EL (cell line): ENCODE results near the gene PCDHB7.
A peak's percentile ranks its signal among the peaks of the same experiment; 100 is the strongest.
"Not testable (repeated sequence)": the region's sequence is repeated elsewhere in the genome, so short reads cannot be mapped to it uniquely, and the experiment has no call there.

Experiments used
- DNase-seq: peaks from one replicate; pipeline ENCODE4 v3.0.0-alpha.2; 2016

The PCDHB7 gene

DNA sequence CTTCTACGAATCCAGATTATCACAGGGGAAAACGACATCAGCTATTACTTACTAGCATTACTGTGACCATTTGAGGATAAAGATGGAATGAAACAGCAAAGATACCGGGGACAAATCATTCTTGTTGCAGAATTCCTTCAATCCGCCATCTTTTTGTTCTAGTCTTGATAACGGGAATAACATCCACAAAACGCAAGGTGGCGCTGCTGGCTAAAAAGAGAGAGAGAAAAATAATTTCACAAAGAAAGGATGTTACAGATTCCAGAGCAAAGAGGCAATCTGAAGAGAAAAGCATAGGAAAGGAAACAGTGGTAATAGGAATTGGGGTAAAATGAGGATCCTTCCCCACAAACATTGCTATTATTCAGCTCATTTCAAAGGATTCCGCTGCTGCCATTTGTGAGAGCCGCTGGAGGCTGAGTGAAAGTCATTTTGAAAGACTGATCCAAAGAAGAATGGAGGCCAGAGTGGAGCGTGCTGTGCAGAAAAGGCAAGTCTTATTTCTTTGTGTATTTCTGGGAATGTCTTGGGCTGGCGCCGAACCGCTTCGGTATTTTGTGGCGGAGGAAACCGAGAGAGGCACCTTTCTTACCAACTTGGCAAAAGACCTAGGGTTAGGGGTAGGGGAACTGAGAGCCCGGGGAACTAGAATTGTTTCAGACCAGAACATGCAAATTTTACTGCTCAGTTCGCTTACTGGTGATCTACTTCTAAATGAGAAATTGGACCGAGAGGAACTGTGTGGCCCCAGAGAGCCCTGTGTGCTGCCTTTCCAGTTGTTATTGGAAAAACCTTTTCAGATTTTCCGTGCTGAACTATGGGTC, at the start of gene PCDHB7:
TSS of gene PCDHB7 (plus strand) at position 264 of the 824 bp plus-strand sequence. CDS start at position 456, 192 bp downstream.
- DNase-seq = peak; percentile 48

DNA sequence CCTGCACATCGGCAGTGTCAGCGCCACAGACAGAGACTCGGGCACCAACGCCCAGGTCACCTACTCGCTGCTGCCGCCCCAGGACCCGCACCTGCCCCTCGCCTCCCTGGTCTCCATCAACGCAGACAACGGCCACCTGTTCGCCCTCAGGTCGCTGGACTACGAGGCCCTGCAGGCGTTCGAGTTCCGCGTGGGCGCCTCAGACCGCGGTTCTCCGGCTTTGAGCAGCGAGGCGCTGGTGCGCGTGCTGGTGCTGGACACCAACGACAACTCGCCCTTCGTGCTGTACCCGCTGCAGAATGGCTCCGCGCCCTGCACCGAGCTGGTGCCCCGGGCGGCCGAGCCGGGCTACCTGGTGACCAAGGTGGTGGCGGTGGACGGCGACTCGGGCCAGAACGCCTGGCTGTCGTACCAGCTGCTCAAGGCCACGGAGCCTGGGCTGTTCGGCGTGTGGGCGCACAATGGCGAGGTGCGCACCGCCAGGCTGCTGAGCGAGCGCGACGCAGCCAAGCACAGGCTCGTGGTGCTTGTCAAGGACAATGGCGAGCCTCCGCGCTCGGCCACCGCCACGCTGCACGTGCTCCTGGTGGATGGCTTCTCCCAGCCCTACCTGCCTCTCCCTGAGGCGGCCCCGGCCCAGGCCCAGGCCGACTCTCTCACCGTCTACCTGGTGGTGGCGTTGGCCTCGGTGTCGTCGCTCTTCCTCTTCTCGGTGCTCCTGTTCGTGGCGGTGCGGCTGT, 48.9 kb upstream of the PCDHB7 start:
- DNase-seq = not testable (repeated sequence)

DNA sequence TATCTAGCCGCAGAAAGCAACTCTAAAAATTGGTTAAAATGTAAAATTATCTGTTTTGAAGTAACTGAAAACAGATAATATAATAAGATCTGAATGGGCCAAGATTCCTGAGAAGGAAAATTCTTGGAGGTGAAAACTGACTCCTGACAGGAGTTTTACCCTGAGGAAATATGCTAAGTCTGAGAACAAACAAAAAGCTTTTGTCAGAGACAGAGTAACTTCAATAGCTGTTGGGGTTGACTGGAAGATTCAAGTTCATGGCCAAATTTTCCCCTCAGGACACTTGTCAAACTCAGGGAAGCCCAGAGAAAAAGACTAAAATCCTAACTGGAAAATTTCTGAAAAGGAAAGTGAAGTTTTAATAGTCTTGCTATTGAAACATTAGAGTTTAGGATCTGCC, 45.1 kb upstream of the PCDHB7 start:
- no peak for DNase-seq

DNA sequence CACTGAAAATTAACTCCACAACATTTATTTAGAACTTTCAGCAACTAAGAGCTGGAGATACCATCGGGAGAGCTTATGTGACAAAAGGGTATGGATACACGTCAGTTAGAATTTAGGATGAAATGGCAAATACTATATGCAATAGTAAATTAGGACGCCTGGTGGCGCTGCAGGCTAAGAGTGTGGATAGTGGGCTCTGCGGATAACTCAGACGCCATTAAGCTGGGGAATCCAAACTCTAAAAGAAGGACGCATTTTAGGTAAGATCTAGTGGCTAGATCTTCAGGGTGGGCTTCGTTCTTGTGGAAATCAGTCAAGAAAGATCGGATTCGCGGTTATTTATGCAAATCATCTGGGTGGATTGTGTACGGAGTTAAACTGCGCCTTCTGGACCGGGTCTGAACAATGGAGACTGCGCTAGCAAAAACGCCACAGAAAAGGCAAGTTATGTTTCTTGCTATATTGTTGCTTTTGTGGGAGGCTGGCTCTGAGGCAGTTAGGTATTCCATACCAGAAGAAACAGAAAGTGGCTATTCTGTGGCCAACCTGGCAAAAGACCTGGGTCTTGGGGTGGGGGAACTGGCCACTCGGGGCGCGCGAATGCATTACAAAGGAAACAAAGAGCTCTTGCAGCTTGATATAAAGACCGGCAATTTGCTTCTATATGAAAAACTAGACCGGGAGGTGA, 37.3 kb upstream of the PCDHB7 start, which contains the start of gene PCDHB5:
TSS of gene PCDHB5 (plus strand) at position 177 of the 688 bp plus-strand sequence. CDS start at position 406, 229 bp downstream.
- DNase-seq = peak; percentile 36

DNA sequence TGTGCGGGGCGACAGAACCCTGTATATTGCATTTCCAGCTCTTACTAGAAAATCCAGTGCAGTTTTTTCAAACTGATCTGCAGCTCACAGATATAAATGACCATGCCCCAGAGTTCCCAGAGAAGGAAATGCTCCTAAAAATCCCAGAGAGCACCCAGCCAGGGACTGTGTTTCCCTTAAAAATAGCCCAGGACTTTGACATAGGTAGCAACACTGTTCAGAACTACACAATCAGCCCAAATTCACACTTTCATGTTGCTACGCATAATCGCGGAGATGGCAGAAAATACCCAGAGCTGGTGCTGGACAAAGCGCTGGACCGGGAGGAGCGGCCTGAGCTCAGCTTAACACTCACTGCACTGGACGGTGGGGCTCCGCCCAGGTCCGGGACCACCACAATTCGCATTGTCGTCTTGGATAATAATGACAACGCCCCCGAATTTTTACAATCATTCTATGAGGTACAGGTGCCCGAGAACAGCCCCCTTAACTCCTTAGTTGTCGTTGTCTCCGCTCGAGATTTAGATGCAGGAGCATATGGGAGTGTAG, 36.7 kb upstream of the PCDHB7 start:
- DNase-seq = no peak

DNA sequence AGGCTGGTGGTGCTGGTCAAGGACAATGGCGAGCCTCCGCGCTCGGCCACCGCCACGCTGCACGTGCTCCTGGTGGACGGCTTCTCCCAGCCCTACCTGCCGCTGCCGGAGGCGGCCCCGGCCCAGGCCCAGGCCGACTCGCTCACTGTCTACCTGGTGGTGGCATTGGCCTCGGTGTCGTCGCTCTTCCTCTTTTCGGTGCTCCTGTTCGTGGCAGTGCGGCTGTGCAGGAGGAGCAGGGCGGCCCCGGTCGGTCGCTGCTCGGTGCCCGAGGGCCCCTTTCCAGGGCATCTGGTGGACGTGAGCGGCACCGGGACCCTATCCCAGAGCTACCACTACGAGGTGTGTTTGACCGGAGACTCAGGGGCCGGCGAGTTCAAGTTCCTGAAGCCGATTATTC, 35.1 kb upstream of the PCDHB7 start:
- not testable (repeated sequence) for DNase-seq

DNA sequence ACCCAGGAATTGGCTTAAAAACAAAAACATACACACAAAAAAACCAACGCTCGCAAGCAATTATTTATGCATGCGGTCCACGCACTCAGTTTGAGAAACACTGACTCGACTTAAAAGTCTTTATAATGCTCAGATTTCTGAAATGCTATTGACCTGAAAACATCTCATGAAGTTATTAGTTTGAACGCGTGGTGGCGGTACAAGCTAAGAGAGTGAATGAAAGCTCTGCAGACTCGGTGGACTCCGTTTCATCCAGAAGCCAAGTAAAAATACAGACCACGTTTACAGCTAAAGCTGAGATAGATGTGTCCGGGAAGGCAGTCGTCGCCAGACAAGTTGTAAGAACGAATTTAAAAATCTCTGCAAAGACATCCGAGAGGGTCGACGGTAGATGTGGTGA, 22.6 kb upstream of the PCDHB7 start, which contains the start of gene PCDHB6:
TSS of gene PCDHB6 (plus strand) at position 246 of the 400 bp plus-strand sequence. CDS start 201 bp downstream, outside the sequence.
- DNase-seq = peak; percentile 30

DNA sequence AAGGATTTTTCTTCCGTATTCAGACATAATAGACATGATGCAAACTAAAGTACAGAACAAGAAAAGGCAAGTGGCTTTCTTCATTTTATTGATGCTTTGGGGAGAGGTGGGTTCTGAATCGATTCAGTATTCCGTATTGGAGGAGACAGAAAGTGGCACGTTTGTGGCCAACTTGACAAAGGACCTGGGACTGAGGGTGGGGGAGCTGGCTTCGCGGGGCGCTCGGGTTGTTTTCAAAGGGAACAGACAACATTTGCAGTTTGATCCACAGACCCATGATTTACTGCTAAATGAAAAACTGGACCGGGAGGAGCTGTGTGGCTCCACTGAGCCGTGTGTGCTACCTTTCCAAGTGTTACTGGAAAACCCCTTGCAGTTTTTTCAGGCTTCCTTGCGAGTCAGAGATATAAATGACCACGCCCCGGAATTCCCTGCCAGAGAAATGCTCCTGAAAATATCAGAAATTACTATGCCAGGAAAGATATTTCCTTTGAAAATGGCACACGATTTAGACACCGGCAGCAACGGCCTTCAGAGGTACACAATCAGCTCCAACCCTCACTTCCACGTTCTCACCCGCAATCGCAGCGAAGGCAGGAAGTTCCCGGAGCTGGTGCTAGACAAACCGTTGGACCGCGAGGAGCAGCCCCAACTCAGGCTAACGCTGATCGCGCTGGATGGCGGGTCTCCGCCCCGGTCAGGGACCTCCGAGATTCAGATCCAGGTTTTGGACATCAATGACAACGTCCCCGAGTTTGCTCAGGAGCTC, 22.0 kb upstream of the PCDHB7 start:
- DNase-seq = no peak

DNA sequence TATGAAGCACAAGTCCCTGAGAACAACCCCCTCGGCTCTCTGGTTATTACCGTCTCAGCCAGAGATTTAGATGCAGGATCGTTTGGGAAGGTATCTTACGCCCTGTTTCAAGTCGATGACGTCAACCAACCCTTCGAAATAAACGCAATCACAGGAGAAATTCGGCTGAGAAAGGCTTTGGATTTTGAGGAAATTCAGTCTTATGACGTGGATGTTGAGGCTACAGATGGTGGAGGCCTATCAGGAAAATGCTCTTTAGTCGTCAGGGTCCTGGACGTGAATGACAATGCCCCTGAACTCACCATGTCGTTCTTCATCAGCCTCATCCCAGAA, 21.5 kb upstream of the PCDHB7 start:
- no peak for DNase-seq

DNA sequence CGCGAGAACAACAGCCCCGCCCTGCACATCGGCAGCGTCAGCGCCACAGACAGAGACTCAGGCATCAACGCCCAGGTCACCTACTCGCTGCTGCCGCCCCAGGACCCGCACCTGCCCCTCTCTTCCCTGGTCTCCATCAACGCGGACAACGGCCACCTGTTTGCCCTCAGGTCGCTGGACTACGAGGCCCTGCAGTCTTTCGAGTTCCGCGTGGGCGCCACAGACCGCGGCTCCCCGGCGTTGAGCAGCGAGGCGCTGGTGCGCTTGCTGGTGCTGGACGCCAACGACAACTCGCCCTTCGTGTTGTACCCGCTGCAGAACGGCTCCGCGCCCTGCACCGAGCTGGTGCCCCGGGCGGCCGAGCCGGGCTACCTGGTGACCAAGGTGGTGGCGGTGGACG, 20.8 kb upstream of the PCDHB7 start:
- DNase-seq = not testable (repeated sequence)

DNA sequence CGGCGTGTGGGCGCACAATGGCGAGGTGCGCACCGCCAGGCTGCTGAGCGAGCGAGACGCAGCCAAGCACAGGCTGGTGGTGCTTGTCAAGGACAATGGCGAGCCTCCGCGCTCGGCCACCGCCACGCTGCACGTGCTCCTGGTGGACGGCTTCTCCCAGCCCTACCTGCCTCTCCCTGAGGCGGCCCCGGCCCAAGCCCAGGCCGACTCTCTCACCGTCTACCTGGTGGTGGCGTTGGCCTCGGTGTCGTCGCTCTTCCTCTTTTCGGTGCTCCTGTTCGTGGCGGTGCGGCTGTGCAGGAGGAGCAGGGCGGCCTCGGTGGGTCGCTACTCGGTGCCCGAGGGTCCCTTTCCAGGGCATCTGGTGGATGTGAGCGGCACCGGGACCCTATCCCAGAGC, 20.3 kb upstream of the PCDHB7 start:
- DNase-seq = not testable (repeated sequence)

DNA sequence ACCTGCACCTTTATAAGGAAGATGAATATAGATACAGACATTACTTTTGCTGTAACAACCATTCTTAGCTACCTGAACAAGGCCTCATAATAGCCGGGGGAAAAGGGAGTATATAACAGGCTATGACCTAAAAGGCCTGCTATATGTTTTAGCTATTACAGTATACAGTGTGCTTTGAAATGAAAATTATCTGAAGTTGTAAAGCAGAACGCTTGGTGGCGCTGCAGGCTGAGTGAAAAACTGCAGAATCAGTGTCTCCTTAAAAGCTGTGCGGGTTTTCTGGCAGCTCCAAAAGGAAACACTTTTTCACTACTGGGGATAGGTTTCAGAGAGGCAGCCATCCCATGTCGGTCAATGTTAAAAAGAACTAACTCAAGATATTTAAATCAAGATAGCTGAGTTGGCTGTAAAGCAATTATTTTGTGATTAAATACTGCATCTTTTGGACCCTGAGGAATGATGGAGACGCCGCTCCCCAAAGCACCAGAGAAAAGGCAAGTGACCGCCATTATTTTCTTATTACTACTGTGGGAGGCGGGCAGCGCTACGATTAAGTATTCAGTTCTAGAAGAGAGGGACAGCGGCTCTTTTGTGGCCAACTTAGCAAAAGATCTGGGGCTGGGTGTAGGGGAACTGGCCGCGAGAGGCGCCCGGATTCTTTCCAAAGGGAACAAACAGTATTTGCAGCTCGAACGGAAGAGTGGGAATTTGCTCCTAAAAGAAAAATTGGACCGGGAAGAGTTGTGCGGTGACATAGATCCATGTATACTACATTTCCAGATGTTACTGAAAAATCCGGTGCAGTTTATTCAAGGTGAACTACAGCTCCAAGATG, 16.7 kb upstream of the PCDHB7 start:
- no peak for DNase-seq

DNA sequence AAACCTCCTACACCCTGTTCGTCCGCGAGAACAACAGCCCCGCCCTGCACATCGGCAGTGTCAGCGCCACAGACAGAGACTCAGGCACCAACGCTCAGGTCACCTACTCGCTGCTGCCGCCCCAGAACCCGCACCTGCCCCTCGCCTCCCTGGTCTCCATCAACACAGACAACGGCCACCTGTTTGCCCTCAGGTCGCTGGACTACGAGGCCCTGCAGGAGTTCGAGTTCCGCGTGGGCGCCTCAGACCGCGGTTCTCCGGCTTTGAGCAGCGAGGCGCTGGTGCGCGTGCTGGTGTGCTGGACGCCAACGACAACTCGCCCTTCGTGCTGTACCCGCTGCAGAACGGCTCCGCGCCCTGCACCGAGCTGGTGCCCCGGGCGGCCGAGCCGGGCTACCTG, 15.1 kb upstream of the PCDHB7 start:
- not testable (repeated sequence) for DNase-seq

DNA sequence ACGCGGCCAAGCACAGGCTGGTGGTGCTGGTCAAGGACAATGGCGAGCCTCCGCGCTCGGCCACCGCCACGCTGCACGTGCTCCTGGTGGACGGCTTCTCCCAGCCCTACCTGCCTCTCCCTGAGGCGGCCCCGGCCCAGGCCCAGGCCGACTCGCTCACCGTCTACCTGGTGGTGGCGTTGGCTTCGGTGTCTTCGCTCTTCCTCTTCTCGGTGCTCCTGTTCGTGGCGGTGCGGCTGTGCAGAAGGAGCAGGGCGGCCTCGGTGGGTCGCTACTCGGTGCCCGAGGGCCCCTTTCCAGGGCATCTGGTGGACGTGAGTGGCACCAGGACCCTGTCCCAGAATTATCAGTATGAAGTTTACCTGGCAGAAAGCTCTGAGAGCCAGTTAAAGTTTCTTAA, 14.5 kb upstream of the PCDHB7 start:
- DNase-seq = not testable (repeated sequence)

DNA sequence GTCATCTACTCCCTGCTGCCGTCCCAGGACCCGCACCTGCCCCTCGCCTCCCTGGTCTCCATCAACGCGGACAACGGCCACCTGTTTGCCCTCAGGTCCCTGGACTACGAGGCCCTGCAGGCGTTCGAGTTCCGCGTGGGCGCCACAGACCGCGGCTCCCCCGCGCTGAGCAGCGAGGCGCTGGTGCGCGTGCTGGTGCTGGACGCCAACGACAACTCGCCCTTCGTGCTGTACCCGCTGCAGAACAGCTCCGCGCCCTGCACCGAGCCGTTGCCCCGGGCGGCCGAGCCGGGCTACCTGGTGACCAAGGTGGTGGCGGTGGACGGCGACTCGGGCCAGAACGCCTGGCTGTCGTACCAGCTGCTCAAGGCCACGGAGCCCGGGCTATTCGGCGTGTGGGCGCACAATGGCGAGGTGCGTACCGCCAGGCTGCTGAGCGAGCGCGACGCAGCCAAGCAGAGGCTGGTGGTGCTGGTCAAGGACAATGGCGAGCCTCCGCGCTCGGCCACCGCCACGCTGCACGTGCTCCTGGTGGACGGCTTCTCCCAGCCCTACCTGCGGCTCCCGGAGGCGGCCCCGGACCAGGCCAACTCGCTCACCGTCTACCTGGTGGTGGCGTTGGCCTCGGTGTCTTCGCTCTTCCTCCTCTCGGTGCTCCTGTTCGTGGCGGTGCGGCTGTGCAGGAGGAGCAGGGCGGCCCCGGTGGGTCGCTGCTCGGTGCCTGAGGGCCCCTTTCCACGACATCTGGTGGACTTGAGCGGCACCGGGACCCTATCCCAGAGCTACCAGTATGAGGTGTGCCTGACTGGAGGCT, 2.1 kb downstream of the PCDHB7 start:
- not testable (repeated sequence) for DNase-seq

DNA sequence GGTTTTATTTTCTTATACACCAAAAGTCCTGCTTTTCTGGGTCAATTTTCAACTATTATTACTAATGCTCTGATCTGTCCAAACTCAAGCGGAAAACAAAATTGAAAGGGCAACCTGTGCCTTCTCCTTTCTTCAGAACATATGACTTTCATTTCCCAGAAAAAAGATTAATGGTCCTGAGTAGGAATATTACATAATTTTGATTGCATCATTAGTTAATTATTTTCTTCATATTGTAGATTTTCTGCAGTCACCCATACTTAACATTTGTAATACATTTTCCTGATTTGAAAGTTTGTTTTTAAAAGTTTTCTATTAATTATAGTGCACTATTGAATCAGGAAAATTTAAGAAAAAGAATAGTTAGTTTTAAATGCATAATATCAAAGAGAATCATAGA, 3.5 kb downstream of the PCDHB7 start:
- DNase-seq = no peak

DNA sequence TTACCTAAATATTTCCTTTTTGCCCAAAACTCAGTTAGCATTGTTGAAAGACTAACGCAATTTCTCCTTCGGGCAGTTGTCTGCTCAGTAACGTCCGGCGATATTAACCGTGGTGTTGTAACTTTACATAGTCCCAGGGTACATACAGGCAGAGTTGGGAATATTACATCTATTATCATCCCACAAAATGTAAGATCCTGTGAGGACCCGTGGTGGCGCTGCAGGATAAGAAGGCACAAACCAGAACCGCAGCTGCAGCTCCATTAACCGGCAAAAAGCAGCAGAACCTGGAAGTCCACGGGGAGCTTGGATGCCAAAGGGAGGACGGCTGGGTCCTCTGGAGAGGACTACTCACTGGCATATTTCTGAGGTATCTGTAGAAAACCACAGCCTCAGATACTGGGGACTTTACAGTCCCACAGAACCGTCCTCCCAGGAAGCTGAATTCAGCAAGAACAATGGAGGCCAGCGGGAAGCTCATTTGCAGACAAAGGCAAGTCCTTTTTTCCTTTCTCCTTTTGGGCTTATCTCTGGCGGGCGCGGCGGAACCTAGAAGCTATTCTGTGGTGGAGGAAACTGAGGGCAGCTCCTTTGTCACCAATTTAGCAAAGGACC, 5.2 kb downstream of the PCDHB7 start, which contains the start of gene PCDHB8:
TSS of gene PCDHB8 (plus strand) at position 214 of the 615 bp plus-strand sequence. CDS start at position 459, 245 bp downstream.
- DNase-seq = not testable (repeated sequence)

DNA sequence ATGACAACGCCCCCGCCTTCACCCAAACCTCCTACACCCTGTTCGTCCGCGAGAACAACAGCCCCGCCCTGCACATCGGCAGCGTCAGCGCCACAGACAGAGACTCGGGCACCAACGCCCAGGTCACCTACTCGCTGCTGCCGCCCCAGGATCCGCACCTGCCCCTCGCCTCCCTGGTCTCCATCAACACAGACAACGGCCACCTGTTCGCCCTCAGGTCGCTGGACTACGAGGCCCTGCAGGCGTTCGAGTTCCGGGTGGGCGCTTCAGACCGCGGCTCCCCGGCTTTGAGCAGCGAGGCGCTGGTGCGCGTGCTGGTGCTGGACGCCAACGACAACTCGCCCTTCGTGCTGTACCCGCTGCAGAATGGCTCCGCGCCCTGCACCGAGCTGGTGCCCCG, 6.9 kb downstream of the PCDHB7 start:
- not testable (repeated sequence) for DNase-seq

DNA sequence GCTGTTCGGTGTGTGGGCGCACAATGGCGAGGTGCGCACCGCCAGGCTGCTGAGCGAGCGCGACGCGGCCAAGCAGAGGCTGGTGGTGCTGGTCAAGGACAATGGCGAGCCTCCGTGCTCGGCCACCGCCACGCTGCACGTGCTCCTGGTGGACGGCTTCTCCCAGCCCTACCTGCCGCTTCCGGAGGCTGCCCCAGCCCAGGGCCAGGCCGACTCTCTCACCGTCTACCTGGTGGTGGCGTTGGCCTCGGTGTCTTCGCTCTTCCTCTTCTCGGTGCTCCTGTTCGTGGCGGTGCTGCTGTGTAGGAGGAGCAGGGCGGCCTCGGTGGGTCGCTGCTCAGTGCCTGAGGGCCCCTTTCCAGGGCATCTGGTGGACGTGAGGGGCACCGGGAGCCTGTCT, 7.4 kb downstream of the PCDHB7 start:
- not testable (repeated sequence) for DNase-seq

DNA sequence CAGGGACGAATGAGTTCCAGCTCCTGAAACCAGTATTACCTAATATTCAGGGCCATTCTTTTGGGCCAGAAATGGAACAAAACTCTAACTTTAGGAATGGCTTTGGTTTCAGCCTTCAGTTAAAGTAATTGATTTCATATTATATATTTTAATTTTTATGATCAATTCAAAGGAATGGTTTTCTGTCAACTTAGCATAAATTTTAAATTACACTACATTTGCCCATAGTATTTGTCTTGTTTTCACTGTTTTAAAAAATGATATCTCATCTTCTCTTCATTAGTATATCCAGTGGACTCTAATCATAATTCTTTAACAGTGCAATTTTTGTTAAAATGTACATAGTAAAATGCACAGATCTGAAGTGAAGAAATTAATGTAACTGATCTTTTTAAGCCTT, 7.9 kb downstream of the PCDHB7 start:
- no peak for DNase-seq
